IMR-90 (cell line): ENCODE data around the gene OSTM1. TPM values are rescaled to one million over a fixed set of nuclear protein-coding genes. Genes with fewer than 3 reads are reported as not detected.

ENCODE experiments used
- ATAC-seq: fragments of 200-7000 bp; cut with Tn5 transposase; 2 replicates; pipeline ENCODE4 v1.9.1; 2020; ENCODE audit warnings: low read depth, mild to moderate bottlenecking, moderate library complexity
- BruUV-seq: library from RNA; stranded (reverse); fragments of 400-500 nt; replicated peaks from 2 replicates; lab custom pipeline; 2021; lab: Mats Ljungman, UMichigan
- CTCF ChIA-PET: fragments of 300-600 bp; formaldehyde crosslinking; extraction: SDS; loops from one replicate; lab custom pipeline; 2021; ENCODE audit warnings: antibody characterized with exemption; lab: Yijun Ruan, JAX
- POLR2A ChIA-PET: fragments of 300-600 bp; sonication (Branson Sonifier 250); formaldehyde crosslinking; loops from one replicate; lab custom pipeline; 2022; ENCODE audit warnings: antibody characterized with exemption; ENCODE audit not compliant: unreplicated experiment; lab: Charles Lee
- DNase-seq: peaks from one replicate; pipeline ENCODE4 v3.0.0; 2013
- H2AFZ ChIP-seq: replicated peaks from 2 replicates; pipeline ENCODE3; 2013; ENCODE audit warnings: low read length, mild to moderate bottlenecking; ENCODE audit not compliant: poor library complexity
- H2AK5ac ChIP-seq: 2 replicates; pipeline ENCODE4 v1.6.1; 2013; ENCODE audit warnings: low read depth, low read length, inconsistent platforms
- H2AK9ac ChIP-seq: replicated peaks from 2 replicates; pipeline ENCODE3; 2013; ENCODE audit warnings: mild to moderate bottlenecking, low read depth, low read length, moderate library complexity; ENCODE audit not compliant: poor library complexity
- H2BK120ac ChIP-seq: 2 replicates; pipeline ENCODE4 v1.6.1; 2013; ENCODE audit warnings: low read depth, low read length, inconsistent platforms
- H2BK15ac ChIP-seq: 3 replicates; pipeline ENCODE4 v1.6.1; 2013; ENCODE audit warnings: low read depth, low read length, inconsistent platforms
- H2BK20ac ChIP-seq: 2 replicates; pipeline ENCODE4 v1.6.1; 2013; ENCODE audit warnings: low read depth, mild to moderate bottlenecking, inconsistent platforms, low read length, moderate library complexity
- H2BK5ac ChIP-seq: 2 replicates; pipeline ENCODE4 v1.6.1; 2013; ENCODE audit warnings: mild to moderate bottlenecking, low read depth, low read length, inconsistent platforms; ENCODE audit not compliant: poor library complexity, severe bottlenecking
- H3K14ac ChIP-seq: replicated peaks from 2 replicates; pipeline ENCODE4 v1.6.1; 2013; ENCODE audit warnings: low read depth, low read length, inconsistent platforms
- H3K18ac ChIP-seq: 2 replicates; pipeline ENCODE4 v1.6.1; 2013; ENCODE audit warnings: low read depth, low read length, control low read depth
- H3K23ac ChIP-seq: 2 replicates; pipeline ENCODE4 v1.6.1; 2013; ENCODE audit warnings: low read depth, low read length, inconsistent platforms
- H3K27ac ChIP-seq: 2 replicates; pipeline ENCODE4 v1.5.1; 2013; ENCODE audit warnings: mild to moderate bottlenecking, control low read depth, low read length; ENCODE audit not compliant: insufficient read depth
- H3K27me3 ChIP-seq: 2 replicates; pipeline ENCODE4 v1.6.1; 2013; ENCODE audit warnings: low read length; ENCODE audit not compliant: control insufficient read depth, insufficient read depth
- H3K36me3 ChIP-seq: 2 replicates; pipeline ENCODE4 v1.6.1; 2013; ENCODE audit warnings: low read length, mixed read lengths; ENCODE audit not compliant: control insufficient read depth, insufficient read depth
- H3K4ac ChIP-seq: 2 replicates; pipeline ENCODE4 v1.6.1; 2013; ENCODE audit warnings: low read depth, low read length, inconsistent platforms
- H3K4me1 ChIP-seq: 2 replicates; pipeline ENCODE4 v1.6.1; 2013; ENCODE audit warnings: low read length, mixed read lengths; ENCODE audit not compliant: control insufficient read depth, insufficient read depth
- H3K4me2 ChIP-seq: 2 replicates; pipeline ENCODE4 v1.6.1; 2013; ENCODE audit warnings: low read depth, mild to moderate bottlenecking, control low read depth, low read length, moderate library complexity
- H3K4me3 ChIP-seq: 2 replicates; pipeline ENCODE4 v1.5.1; 2013; ENCODE audit warnings: low read depth, mild to moderate bottlenecking, control low read depth, low read length, moderate library complexity; ENCODE audit not compliant: insufficient read depth
- H3K56ac ChIP-seq: 2 replicates; pipeline ENCODE4 v1.6.1; 2013; ENCODE audit warnings: low read length, inconsistent platforms; ENCODE audit not compliant: insufficient read depth; ENCODE audit errors: extremely low read depth
- H3K79me1 ChIP-seq, 2 experiments: 2 replicates each; pipeline ENCODE4 v1.6.1; 2013; ENCODE audit warnings: low read length in 2 of 2, inconsistent platforms in 1 of 2, low read depth in 1 of 2
- H3K9ac ChIP-seq: 2 replicates; pipeline ENCODE4 v1.6.1; 2013; ENCODE audit warnings: low read depth, low read length, control low read depth
- H3K9me1 ChIP-seq: 2 replicates; pipeline ENCODE4 v1.6.1; 2013; ENCODE audit warnings: low read length, inconsistent platforms; ENCODE audit not compliant: insufficient read depth
- H3K9me3 ChIP-seq: 2 replicates; pipeline ENCODE4 v1.6.1; 2013; ENCODE audit warnings: low read length; ENCODE audit not compliant: control insufficient read depth, insufficient read depth
- H4K20me1 ChIP-seq: 2 replicates; pipeline ENCODE4 v1.6.1; 2013; ENCODE audit warnings: low read length, inconsistent platforms; ENCODE audit not compliant: insufficient read depth
- H4K5ac ChIP-seq: 2 replicates; pipeline ENCODE4 v1.6.1; 2013; ENCODE audit warnings: mild to moderate bottlenecking, low read depth, low read length, control low read depth
- H4K8ac ChIP-seq, 2 experiments: 2 replicates each; pipeline ENCODE4 v1.6.1; 2013; ENCODE audit warnings: low read depth in 2 of 2, low read length in 2 of 2, control low read depth in 1 of 2, inconsistent platforms in 1 of 2
- H4K91ac ChIP-seq: 2 replicates; pipeline ENCODE4 v1.6.1; 2013; ENCODE audit warnings: low read depth, low read length, inconsistent platforms; ENCODE audit not compliant: insufficient read depth
- BHLHE40 ChIP-seq: fragments of 150-350 bp; IDR thresholded peaks from 2 replicates; pipeline ENCODE4 v1.6.1; 2016; ENCODE audit warnings: mild to moderate bottlenecking, low read depth, low read length
- CEBPB ChIP-seq: IDR thresholded peaks from 2 replicates; pipeline ENCODE4 v1.6.1; 2012; ENCODE audit warnings: low read depth, low read length, improper control_type of control experiment
- RCOR1 ChIP-seq: IDR thresholded peaks from 2 replicates; pipeline ENCODE4 v1.6.1; 2012; ENCODE audit warnings: mild to moderate bottlenecking, low read length, improper control_type of control experiment; ENCODE audit not compliant: insufficient replicate concordance
- WGBS, 2 experiments: methylation state at CpG; one replicate each; pipeline versions ENCODE4 v1.1.5 to v1.1.7; 2013; ENCODE audit warnings: missing lambda C conversion rate in 2 of 2; ENCODE audit not compliant: insufficient read length in 1 of 2; ENCODE audit errors: extremely low coverage in 2 of 2; 5-methylcytosine and 5-hydroxymethylcytosine counted together
- dilution Hi-C: fragments of 300-500 bp; cut with HindIII; formaldehyde crosslinking; loops from one replicate; pipeline ENCODE4 v1.14.3; 2018; ENCODE audit warnings: low sequenced_read_pairs; ENCODE audit not compliant: unreplicated experiment
- in situ Hi-C: fragments of 300-500 bp; cut with MboI; formaldehyde crosslinking; loops from 3 replicates; pipeline ENCODE4 v1.14.3; 2019; ENCODE audit warnings: low sequenced_read_pairs, inconsistent platforms, mixed read lengths
- intact Hi-C: fragments of 100-400 bp; cut with micrococcal nuclease; formaldehyde crosslinking; loops from 2 replicates; pipeline ENCODE4 v1.10.0; 2022
- polyA plus RNA-seq, 3 experiments: library from polyadenylated mRNA; depleted of rRNA; stranded (reverse); fragments of >200 nt; gene quantifications; 2 replicates each; pipeline ENCODE4 v1.2.3, GENCODE V29; 2012; ENCODE audit warnings: low replicate concordance in 1 of 3
- total RNA-seq: library from RNA; depleted of rRNA; stranded (reverse); fragments of >200 nt; gene quantifications from 2 replicates; pipeline ENCODE4 v1.2.3, GENCODE V29; 2012

OSTM1 gene
- total and polyA plus RNA-seq, 2 of the 4 experiments (the other 2 are of a cell fraction): 8.0 to 24.7 TPM

- ChIA-PET POLR2A (no interaction called here), CTCF (no interaction called here)
- no peak overlapping the region for H3K18ac ChIP-seq
- H3K9ac ChIP-seq: no peak overlapping the region
- H2BK5ac ChIP-seq: no peak overlapping the region
- H2AK5ac ChIP-seq: no peak overlapping the region
- peaks cover 2% of the 10 kb centered on the region; the same call in 1 of the 2 replicates for H3K4me1 ChIP-seq
- H3K36me3 ChIP-seq: no peaks in the 10 kb centered on the region
- H4K5ac ChIP-seq: no peak overlapping the region
- no peak for DNase-seq
- H4K20me1 ChIP-seq: no peaks in the 10 kb centered on the region
- in situ Hi-C loops: no loop called here
- intact Hi-C loops: no loop called here
- H2AK9ac ChIP-seq: no peak overlapping the region
- H3K23ac ChIP-seq: no peak overlapping the region
- no peaks in the 10 kb centered on the region; the same call in none of the 2 replicates for H3K27me3 ChIP-seq
- no peak overlapping the region for H2AFZ ChIP-seq
- H4K8ac ChIP-seq: no peak overlapping the region
- no peak overlapping the region for H3K4ac ChIP-seq
- H2BK120ac ChIP-seq: no peak overlapping the region
- H3K4me3 ChIP-seq: no peak overlapping the region
- WGBS, 2 experiments: no CpG with 5 or more reads among the region's 1 CpG
- H3K14ac ChIP-seq: no peak overlapping the region
- no peak overlapping the region for H3K4me2 ChIP-seq
- no peak for TF ChIP-seq BHLHE40
- no peak for TF ChIP-seq RCOR1
- TF ChIP-seq CEBPB: no peak
- no peak overlapping the region for H2BK15ac ChIP-seq
- no peak overlapping the region for H4K91ac ChIP-seq
- H3K27ac ChIP-seq: no peak overlapping the region
- no peak overlapping the region for H2BK20ac ChIP-seq
- H3K9me3 ChIP-seq: no peaks in the 10 kb centered on the region
- dilution Hi-C loops: no loop called here
- no peaks in the 10 kb centered on the region; the same call in 1 of the 2 replicates for H3K9me1 ChIP-seq
- no peak overlapping the region for H3K56ac ChIP-seq
- peaks cover 11 to 12% of the 10 kb centered on the region in 2 experiments for H3K79me1 ChIP-seq
- no peak for ATAC-seq
- no TSS peak for BruUV-seq
Observed at GRCh38 chr6:108078191-108078590, 3.6 kb upstream of the OSTM1 start.
